UCSD-AML1 (cell line): Measurements from ENCODE around the gene SYNE1.
"Not testable (repeated sequence)": the region's sequence is repeated elsewhere in the genome, so short reads cannot be mapped to it uniquely, and the experiment has no call there.

Experiments used
- DNase-seq: peaks from one replicate; lab custom pipeline; 2025; ENCODE audit not compliant: unreplicated experiment; lab: John Stamatoyannopoulos, UW

SYNE1 gene

DNA sequence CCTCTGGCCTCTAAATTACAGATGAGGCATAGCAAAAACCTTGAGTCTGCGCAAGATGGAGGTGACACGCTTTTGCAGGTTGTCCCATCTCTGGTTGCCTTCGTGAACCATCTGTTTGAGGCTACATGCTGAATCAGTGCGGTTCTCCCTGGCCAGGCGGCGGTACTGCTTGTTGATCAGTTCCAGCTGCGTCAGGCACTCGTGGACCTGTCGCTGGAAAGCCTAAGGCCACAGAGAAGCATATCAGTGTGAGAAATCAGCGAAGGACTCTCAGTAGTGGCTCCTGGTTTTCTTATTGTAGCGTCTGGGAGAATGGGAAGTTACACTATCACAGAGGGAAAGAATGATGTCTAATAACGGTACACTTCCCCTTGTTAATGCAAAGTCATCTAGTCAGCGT, 485.2 kb downstream of the SYNE1 start:
- DNase-seq: no peak

DNA sequence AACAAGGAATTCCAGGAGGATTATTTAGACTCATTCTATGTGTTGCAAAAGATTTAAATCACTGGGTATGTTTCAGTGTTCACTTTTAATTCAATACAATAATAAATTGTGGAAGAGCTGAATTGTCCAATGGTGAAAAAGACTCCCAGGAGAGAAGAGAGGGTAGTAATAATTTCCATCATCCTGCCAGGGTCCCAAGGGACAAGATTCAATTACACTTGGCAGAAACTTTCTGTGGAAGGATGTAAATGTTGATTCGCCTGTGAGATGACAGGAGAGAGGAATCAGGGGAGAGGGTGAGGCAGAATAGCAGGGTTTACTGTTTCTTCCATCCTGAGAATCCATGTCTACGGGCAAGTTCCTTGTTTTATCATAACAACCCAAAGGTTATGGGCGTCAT, 487.0 kb downstream of the SYNE1 start:
- DNase-seq: no peak

DNA sequence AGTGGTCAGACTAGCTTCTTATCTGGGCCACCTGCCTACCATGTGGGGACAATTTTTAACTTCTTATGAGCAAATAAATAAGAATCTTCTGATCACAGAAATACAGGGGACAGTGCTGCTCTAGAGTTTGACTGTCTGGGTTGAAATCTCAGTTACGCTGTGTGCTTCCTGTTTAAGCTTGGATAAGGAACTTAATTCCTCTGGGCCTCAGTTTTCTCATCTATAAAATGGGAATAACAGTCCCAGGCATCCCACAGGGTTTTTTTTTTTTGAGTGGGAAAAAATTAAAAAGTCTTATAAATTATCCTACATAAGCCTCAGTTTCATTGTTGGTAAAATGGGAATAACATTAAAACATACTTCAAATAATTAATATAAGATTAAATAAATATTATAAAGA, 488.8 kb downstream of the SYNE1 start:
- no peak for DNase-seq

DNA sequence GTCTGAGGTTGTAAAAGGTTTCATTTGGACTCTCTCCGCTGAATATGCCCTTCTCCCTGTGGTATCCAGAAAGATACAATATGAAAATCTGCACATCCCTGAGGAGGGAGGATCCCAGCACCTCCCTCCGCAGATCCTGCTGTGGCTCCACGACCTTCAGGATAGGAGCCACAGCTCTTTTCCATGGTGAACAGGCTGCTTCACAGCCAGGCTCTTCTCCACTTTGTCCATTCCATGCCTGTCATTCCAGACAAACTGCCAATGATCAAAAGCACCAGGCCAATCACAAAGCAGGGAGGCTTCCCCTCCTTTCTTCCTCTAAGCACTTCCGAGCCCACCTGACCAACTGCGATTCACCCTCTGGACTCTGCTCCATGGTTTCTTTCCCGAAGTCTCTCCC, 489.9 kb downstream of the SYNE1 start:
- DNase-seq: no peak

DNA sequence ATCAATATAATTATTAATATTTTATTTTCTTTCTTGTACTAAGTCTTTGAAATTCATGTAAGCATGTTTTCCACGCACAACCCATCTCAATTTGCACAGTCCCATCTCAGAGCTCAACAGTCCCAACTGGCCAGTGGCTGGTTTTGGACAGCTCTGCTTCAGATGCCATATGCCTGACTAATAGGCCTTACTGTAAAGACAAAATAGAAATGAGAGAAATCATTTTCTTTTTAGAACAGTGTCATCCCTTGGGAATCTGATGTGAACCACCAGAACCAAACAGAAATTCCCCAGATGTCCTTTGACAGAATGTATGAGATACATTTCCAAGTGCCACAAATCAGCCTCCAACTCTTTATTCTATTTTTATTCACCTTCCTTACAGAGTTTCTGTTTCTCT, 490.8 kb downstream of the SYNE1 start:
- no peak for DNase-seq

DNA sequence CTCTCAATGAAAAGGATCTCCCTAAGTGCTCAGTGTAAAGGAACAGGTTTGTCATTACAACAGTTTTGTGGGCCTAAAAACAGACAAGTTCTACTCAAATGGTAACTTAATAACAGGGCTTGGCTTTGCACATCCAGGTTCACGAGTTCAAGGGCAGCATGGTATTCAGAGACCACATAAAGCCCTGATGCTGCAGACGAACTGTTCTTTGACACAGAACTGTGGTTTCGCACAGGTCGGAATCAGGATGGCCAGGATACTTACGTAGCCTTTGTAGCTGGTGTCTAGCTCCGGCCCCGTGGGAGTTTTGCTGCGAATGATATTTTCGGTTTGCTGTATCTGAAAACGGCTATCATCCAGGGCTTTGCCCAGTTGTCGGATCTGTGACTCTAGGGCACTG, 493.8 kb downstream of the SYNE1 start:
- no peak for DNase-seq

DNA sequence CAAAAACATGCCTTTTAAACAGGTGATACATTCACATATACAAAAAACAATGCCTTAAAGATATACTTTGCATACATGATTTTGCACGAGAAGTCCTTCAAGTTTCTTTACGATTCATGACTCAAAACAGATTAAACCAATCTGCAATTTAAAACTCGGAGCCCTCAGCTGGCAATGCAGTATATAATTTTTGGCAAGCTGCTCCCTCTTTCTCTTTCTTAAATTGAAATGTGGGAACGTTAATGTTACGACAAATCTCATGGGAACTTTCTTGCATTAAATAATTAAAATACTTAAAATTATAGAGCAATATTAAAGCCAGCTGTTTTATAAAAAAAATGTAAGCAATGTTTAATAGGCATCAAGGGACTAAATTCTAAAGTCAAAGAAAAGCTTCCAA, 495.1 kb downstream of the SYNE1 start:
- no peak for DNase-seq

DNA sequence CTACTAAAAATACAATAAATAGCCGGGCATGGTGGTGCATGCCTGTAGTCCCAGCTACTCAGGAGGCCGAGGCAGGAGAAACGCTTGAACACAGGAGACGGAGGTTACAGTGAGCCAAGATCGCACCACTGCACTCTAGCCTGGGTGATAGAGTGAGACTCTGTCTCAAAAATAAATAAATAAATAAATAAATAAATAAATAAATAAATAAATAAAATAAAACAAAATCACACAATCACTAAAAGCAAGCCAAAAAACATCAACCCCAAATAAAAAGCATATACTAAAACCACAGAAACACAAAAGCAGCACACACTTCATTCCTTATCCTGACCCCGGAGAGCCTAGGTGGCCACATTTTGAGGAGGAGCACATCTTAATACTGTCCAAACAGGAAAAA, 498.8 kb downstream of the SYNE1 start:
- DNase-seq: not testable (repeated sequence)

DNA sequence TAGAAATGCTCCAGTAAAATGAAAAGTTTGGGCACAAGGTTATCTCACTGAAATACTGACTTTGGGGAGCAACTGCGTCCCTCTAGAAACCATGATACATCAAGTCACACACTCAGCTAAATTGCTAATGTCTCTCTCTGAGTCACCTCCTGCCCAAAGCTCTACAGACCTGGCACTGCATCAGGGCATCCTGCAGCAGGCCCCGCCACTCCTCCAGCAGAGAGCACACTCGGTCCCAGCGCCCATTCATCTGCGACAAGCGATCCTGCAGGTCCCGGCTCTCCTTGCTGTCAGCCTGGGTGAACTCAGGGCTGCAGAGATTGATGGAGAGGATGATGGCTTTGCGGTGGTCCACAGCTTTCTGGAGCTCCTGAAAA, 500.7 kb downstream of the SYNE1 start:
- no peak for DNase-seq

DNA sequence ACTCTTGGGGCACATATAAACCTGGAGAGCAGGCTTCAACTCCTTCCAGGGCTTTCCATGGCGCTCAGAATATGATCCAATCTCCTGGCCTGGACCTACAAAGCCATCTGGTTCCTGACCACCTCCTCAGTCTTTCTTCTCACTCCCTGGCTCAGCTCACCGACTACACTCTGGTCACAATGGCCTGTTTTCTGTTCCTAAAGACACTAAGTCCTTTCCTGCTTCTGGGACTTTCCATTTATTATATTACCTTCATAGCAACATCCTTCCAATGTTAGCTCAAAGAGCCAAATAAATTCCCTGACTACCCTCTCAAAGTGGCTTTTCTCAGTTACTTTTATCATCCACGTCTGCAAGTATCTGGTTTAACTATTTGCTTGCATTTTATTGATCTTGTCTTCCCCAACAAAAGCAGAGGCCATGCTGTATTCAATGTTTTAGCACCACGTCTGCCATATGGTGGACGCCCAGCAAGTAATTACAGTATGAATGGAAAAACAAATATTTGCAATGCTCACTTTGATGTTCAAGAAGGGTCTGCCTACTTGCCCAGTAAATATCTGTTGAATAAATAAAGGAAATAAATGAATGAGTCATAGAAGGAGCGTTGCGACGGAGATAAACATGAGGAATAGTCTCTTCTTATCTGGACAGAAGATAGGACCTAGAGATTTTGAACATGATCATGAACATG, 501.3 kb downstream of the SYNE1 start:
- no peak for DNase-seq

DNA sequence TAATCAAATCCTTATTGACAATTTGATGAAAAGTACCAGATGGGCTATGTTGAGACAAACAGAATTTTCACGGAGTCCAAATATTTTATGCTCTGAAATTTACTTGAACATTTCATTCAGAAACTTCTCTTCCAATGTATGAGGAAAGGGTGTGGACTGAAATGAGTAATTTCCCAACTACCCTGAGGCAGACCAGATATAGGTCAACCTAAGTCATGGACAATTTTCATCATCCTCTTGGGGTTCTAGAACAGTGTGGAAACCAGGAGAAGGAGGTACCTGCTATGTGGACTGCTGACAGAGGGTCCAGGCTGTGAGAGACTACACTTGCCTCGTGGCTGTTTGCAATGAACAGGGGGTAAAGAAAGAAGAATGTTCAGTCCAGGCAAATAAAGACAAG, 506.7 kb downstream of the SYNE1 start:
- no peak for DNase-seq

DNA sequence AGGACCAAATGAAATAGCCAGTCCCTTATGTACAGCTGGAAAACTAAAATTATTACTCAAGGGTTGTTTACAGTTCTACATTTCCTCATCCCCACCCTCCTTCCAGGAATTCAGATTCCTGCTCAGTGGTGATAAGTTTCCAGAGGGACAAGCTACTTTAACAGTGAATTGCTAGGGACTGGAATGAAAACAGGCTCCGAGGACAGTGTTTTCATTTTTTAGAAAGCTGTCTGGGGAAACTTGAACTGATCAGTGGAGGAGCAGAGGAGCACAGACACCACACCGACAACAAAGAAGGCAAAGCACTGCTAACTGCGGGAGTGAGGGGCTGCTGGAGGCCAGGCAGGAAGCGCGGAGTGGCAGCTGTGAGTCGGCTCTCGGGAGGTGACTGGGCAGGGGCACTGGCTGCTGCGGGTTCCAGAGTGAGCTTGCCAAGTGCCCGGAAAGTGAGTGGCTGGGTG, 507.4 kb downstream of the SYNE1 start:
- no peak for DNase-seq

DNA sequence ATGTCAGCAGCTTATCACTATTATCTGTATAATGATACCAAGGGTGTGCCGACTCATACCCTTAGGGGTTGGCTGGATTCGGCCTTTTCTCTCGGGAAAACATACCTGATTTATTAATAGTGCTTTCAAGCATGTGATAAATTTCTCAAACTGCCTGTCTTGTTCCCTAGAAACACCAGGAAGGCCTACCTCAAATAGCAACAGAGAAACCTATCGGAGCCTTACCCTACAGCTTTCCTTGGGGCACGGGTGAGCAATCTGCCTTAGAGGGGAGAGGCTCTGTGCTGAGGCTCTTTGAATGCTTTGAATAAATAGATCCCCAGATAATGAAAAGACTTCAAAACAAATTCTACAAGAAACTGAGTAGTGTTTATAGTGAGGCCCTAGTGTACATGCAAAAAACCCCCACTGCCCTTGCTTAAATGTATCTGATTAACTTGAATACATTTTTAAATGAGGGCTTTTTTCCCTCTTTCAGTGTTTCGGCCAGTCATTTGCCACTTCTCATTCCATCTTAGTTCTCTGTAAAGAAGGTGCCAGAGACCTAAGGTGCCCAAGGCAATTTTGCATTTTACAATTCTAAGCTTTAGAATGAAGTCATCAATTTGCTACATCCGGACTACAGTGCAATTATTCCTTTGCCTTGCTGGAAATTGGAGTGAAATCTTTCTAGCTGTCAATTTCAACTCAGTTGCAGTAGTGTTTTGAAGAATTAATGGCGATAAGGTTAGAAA, 509.6 kb downstream of the SYNE1 start:
- DNase-seq: no peak

DNA sequence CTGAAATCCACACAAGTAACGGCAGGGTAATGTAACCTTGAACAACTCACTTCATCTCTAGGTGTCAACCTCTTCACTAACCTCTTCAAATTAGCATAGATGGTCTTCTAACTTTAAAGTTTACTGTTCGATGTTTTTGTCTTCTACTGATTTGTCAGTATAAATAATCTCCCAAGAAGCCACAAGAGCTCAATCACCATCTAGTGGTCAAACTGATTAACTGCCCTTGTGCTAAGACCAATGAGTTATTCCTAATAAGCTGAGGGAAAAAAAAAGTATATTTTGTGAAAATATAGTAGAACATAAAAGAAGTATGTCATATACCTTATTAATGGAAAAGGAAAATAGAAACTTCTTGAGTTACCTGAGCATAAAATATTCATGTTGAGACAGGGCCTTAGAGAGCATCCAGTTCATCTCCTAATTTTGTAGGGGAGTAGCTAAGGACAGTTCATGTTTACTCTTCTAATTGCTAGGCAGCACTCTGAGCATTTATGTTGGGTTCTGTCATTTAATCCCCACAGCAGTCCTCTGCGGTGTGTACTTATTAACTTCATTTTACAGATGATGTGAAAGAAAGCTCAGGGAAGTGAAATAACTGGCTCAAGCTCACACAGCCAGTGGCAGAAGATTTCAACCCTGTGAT, 512.6 kb downstream of the SYNE1 start:
- DNase-seq: no peak

DNA sequence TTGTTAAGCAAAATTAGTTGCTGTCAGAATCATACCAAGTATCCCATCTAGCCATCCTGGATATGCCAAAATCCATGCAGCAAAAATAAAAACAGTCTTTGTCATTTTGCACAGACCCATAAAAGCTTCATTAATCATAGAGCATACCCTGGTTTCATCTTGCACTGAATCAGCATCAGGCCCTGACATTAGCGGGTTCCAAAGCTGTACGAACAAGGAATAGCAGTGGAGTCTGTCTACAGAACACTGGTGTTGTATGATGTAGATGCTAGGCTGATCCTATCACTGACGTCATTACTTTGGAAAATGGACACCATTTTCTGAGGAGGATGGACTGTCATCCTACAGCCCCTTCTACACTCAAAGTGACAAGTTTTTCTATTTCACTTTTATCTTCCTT, 514.1 kb downstream of the SYNE1 start:
- DNase-seq: no peak

DNA sequence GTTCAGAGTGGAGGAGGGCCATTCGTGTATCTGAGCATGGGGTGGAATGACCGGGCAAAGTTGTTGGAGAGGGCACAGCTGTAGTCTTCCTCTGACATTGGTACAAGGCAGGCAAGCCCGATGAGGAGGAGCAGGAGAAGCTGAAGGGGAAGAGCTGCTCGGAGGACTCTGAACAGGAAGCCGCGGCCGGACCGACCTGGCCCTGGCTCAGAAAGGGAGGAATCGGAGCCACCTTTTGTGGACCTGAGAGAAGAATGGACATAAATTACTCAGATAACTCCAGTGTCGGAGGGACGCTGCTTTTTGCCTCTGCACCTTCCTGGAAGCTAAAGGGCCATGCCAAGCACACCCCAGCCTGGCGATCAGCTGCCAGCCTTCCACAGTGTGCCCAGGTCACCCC, 514.7 kb downstream of the SYNE1 start:
- DNase-seq: no peak

DNA sequence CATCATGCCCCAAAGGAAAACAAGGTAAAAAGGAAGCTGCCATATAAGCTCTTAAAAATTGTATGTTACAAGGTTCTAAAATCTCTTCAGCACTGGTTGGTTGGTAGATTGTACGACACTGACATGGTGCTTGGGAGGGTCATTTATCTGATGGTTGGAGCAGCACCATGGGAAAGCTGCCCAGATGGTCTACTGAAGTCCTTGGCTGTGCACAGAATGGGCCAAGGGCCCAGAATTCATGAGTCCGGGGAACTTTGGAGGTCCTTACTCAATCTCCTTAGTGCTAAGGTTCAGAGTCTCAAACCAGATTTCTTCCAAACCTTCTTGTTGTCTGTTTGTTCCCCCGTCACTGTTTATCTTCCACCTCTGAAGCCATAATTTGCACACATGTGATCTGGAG, 515.3 kb downstream of the SYNE1 start:
- no peak for DNase-seq

DNA sequence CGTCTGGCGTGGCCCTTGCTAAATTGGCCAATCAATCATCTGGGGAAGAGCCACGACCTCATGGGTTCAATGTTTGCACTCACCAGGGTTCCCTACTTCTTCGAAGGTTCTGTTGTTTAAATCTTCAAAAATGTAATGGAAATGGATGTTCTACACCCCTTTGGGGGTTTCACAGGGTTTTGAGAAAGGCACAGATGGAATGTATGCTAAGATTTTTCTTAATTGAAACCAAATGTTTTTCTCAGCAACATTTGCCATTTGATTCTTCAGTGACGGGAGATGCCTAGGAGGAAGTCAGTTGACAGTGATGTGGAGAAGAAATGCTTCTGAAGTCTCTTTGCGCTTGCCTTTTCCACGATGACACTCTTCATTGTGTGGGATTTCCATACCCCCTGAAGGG, 517.3 kb downstream of the SYNE1 start:
- DNase-seq: no peak

DNA sequence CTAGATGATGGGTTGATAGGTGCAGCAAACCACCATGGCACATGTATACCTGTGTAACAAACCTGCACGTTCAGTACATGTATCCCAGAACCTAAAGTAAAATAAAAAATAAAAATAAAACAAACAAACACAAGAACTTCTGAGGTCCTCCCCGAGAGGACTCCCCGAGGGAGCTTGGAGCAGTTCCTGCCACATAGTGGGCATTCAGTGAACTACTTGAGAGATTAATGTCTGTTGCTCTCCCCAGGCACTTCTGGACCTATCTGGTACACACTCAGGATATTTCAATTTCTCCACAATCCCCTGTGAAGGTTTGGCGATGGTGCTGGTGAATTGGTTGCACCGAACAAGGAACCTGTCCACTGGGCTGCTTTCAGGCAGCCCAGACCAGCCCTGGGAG, 518.5 kb downstream of the SYNE1 start:
- no peak for DNase-seq

DNA sequence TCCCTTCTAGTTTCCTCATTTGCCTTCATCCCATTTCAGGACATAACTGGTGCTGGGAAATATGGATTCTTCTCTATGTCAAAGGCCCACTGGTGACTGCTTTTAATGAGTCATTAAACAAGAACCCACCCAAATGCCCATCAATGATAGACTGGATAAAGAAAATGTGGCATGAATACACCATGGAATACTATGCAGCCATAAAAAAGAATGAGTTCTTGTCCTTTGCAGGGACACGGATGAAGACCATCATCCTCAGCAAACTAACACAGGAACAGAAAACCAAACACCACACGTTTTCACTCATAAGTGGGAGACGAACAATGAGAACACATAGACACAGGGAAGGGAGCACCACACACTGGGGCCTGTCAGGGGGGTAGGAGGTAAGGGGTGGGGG, 518.9 kb downstream of the SYNE1 start:
- no peak for DNase-seq

DNA sequence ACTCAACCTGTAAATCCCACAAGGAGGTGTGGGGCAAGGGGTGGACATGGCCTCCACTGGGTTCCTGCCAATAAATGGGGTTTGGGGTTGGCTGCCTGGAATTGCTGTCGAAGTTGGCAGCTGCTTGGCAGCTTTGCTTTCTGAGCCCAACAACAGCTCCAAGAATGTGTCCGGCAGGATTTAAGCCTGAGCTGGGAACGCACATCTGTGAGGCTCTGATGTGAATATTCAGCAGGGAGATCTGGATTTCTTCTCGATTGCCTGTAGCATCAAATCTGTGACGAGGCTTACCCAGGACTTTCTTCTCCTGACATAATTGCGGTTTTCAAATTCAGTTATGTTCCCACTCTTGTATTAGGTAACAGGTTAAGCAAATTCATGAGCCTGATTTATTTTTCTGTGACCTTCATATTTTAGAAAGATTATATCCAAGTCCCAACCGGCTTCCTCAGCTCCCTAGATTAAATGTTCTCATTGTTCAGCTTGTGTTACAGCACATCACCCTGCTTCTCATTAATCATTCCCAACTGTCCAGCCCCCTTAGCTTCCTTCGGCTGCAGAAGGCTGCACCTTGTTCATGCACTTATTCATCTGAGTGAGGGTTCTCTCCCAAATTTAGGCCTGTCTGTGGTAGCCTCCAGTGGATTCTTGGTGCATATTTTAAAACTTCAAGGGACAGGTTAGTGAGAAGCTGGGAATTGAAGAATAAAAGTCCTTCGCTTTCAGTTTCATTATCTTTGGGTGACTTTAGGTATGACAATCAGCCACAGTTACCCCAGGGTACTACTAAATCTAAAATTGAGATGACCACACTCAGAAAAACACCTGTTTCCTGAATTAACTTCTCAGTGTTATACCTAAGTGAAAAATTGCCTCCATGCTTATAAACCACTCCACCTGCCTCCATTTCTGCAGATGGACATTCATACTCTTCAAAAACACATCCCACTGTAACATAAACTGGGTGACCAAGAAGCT, 519.7 kb downstream of the SYNE1 start:
- no peak for DNase-seq
